ENCODE data around the gene TEDC1.

The TEDC1 gene

GRCh38 chr14:105547741-105548169, 56.7 kb downstream of the TEDC1 start:
- DNase-seq (ENCODE audit: low read depth): no peak
- no peak for TF ChIP-seq CTCF (conservative IDR thresholded peaks at IDR 0.05; ENCODE audit: low read depth, low read length)
- no peak overlapping the region for H3K4me3 ChIP-seq (ENCODE audit: low read length)
